Measurements from ENCODE around the gene SH3RF2. TPM values are rescaled to one million over a fixed set of nuclear protein-coding genes. Genes with fewer than 3 reads are reported as not detected.

The SH3RF2 gene
- total RNA-seq, 4 donors from 2014 or later = 67.9 to 172 (median 96.3) TPM

GRCh38 chr5:146043722-146044121, 107.3 kb downstream of the SH3RF2 start:
- TF ChIP-seq POLR2AphosphoS5 (IDR thresholded peaks at IDR 0.05) (no peak), CTCF (IDR thresholded peaks at IDR 0.05) (no peak), POLR2A (IDR thresholded peaks at IDR 0.05) (no peak), EP300 (IDR thresholded peaks at IDR 0.05; ENCODE audit: low read depth) (no peak)
- Histone ChIP-seq H3K27me3 (no peaks in the 10 kb centered on the region), H3K36me3 (no peaks in the 10 kb centered on the region), H3K4me1 (peaks cover 8 to 72% (median 30%) of the 10 kb centered on the region in 4 donors), H3K9me3 (no peaks in the 10 kb centered on the region), H3K4me3 (no peak overlapping the region), H3K27ac (no peak overlapping the region)
- in situ Hi-C loops (cut with MboI; ENCODE audit: low pct_ligation_motif_present in 1 of 4, low pct_unique_long_range_greater_than_20kb in 1 of 4, low sequenced_read_pairs in 3 of 4) (no loop called here), intact Hi-C loops (cut with DNase I; ENCODE audit: low total_unique reads) (no loop called here)
- no peak for DNase-seq
- WGBS, 2 donors (ENCODE audit: low coverage in 1 of 2) = 84 to 91% methylated on average over 4 of the region's 4 CpGs

GRCh38 chr5:146047396-146047795, 111.0 kb downstream of the SH3RF2 start:
- TF ChIP-seq POLR2A (IDR thresholded peaks at IDR 0.05) = no peak
- TF ChIP-seq CTCF (IDR thresholded peaks at IDR 0.05) = no peak
- no peak for TF ChIP-seq EP300 (IDR thresholded peaks at IDR 0.05; ENCODE audit: low read depth)
- TF ChIP-seq POLR2AphosphoS5 (IDR thresholded peaks at IDR 0.05) = peak in 1 of 3 donors; percentile 6
- Histone ChIP-seq H3K4me3 (no peak overlapping the region), H3K27me3 (no peaks in the 10 kb centered on the region), H3K36me3 (no peaks in the 10 kb centered on the region), H3K4me1 (peaks cover 7 to 40% (median 12%) of the 10 kb centered on the region in 4 donors), H3K27ac (peak overlapping the region; percentile 18 to 73 (median 62)), H3K9me3 (no peaks in the 10 kb centered on the region)
- in situ Hi-C loops (cut with MboI; ENCODE audit: low pct_ligation_motif_present in 1 of 4, low pct_unique_long_range_greater_than_20kb in 1 of 4, low sequenced_read_pairs in 3 of 4) (no loop called here), intact Hi-C loops (cut with DNase I; ENCODE audit: low total_unique reads) (loop anchor here (5.0 kb wide), 1 partner anchor 1845 kb away; no protein-coding TSS in a partner anchor)
- 41% methylated on average over 4 of the region's 4 CpGs; no CpG with 5 or more reads in 1 of the 2 donors for WGBS, 2 donors (ENCODE audit: low coverage in 1 of 2)
- DNase-seq = peak; percentile 79

GRCh38 chr5:146048994-146049703, 112.8 kb downstream of the SH3RF2 start:
- Histone ChIP-seq H3K27me3 (no peaks in the 10 kb centered on the region), H3K4me1 (peaks cover 0 to 27% (median 9%) of the 10 kb centered on the region in 4 donors), H3K27ac (peak overlapping the region in 2 of 4 donors; percentile 21 to 32), H3K4me3 (no peak overlapping the region), H3K9me3 (no peaks in the 10 kb centered on the region), H3K36me3 (no peaks in the 10 kb centered on the region)
- TF ChIP-seq CTCF (IDR thresholded peaks at IDR 0.05) = peak; percentile 49 to 74 (median 60)
- no peak for TF ChIP-seq POLR2A (IDR thresholded peaks at IDR 0.05)
- no peak for TF ChIP-seq POLR2AphosphoS5 (IDR thresholded peaks at IDR 0.05)
- peak; percentile 65 for DNase-seq
- intact Hi-C loops (cut with DNase I; ENCODE audit: low total_unique reads) (loop anchor here (5.0 kb wide), 1 partner anchor 1847 kb away; no protein-coding TSS in a partner anchor), in situ Hi-C loops (cut with MboI; ENCODE audit: low pct_ligation_motif_present in 1 of 4, low pct_unique_long_range_greater_than_20kb in 1 of 4, low sequenced_read_pairs in 3 of 4) (no loop called here)
- WGBS, 2 donors (ENCODE audit: low coverage in 1 of 2) = 64 to 69% methylated on average over 3 to 15 of the region's 15 CpGs

GRCh38 chr5:146049704-146050026, 113.3 kb downstream of the SH3RF2 start:
- Histone ChIP-seq H3K4me3 (no peak overlapping the region), H3K36me3 (no peaks in the 10 kb centered on the region), H3K27ac (no peak overlapping the region), H3K27me3 (no peaks in the 10 kb centered on the region), H3K4me1 (peaks cover 0 to 27% (median 9%) of the 10 kb centered on the region in 4 donors), H3K9me3 (no peaks in the 10 kb centered on the region)
- DNase-seq = no peak
- TF ChIP-seq POLR2A (IDR thresholded peaks at IDR 0.05) (no peak), POLR2AphosphoS5 (IDR thresholded peaks at IDR 0.05) (no peak), CTCF (IDR thresholded peaks at IDR 0.05) (no peak), EP300 (IDR thresholded peaks at IDR 0.05; ENCODE audit: low read depth) (no peak)
- intact Hi-C loops (cut with DNase I; ENCODE audit: low total_unique reads) (loop anchor here (5.0 kb wide), 1 partner anchor 1847 kb away; no protein-coding TSS in a partner anchor), in situ Hi-C loops (cut with MboI; ENCODE audit: low pct_ligation_motif_present in 1 of 4, low pct_unique_long_range_greater_than_20kb in 1 of 4, low sequenced_read_pairs in 3 of 4) (loop anchor here (10.0 to 25.0 kb wide), 4 partner anchors 137 to 1837 kb away; no protein-coding TSS in a partner anchor)
- 73 to 96% methylated on average over 3 of the region's 3 CpGs for WGBS, 2 donors (ENCODE audit: low coverage in 1 of 2)
